Activated CD8-positive, alpha-beta memory T cell treated with anti-CD3 and anti-CD28 coated beads, Interleukin-2, amount 10 ng/mL, durations not matched to agents 7 days and 5 days (primary cell): ENCODE measurements around the gene OR4D10. TPM values are rescaled to one million over a fixed set of nuclear protein-coding genes. Genes with fewer than 3 reads are reported as not detected.
"Not testable (repeated sequence)": the region's sequence is repeated elsewhere in the genome, so short reads cannot be mapped to it uniquely, and the experiment has no call there.

Experiments used
- ATAC-seq: fragments of 150-1000 bp; cut with Tn5 transposase; one replicate; pipeline ENCODE4 v1.10.0; 2021; ENCODE audit warnings: moderate library complexity
- CTCF ChIA-PET: fragments of 350-600 bp; sonication (Branson Sonifier 250); formaldehyde crosslinking; loops from one replicate; lab custom pipeline; 2021; ENCODE audit warnings: antibody characterized with exemption; lab: Charles Lee
- DNase-seq: peaks from one replicate; pipeline ENCODE4 v3.0.0-alpha.2; 2020
- H3K27ac Mint-ChIP-seq: one replicate; pipeline ENCODE4 v1.8.0; 2021; ENCODE audit warnings: mild to moderate bottlenecking, mixed read lengths
- H3K27me3 Mint-ChIP-seq: one replicate; pipeline ENCODE4 v1.8.0; 2021; ENCODE audit warnings: mixed read lengths
- H3K36me3 Mint-ChIP-seq: one replicate; pipeline ENCODE4 v1.8.0; 2021; ENCODE audit warnings: mild to moderate bottlenecking, mixed read lengths
- H3K4me1 Mint-ChIP-seq: one replicate; pipeline ENCODE4 v1.8.0; 2021; ENCODE audit warnings: mixed read lengths
- H3K4me3 Mint-ChIP-seq: one replicate; pipeline ENCODE4 v1.8.0; 2021; ENCODE audit warnings: mild to moderate bottlenecking, moderate library complexity, mixed read lengths
- H3K9me3 Mint-ChIP-seq: one replicate; pipeline ENCODE4 v1.8.0; 2022; ENCODE audit warnings: low read depth, mixed read lengths
- total RNA-seq, 2 experiments: library from RNA; stranded (reverse); gene quantifications; one replicate each; pipeline ENCODE4 v1.2.3, GENCODE V29; 2021

The OR4D10 gene
- total RNA-seq, 2 experiments from 2014 or later: not detected

- ATAC-seq: no peak
- Mint-ChIP-seq H3K9me3 (no peaks in the 10 kb centered on the region), H3K4me3 (no peak overlapping the region), H3K4me1 (no peaks in the 10 kb centered on the region), H3K27me3 (peaks cover 11% of the 10 kb centered on the region), H3K27ac (no peak overlapping the region), H3K36me3 (no peaks in the 10 kb centered on the region)
- no peak for DNase-seq
- CTCF ChIA-PET: no interaction called here
Observed at GRCh38 chr11:59479906-59480305, 6.8 kb downstream of the OR4D10 start.

DNA sequence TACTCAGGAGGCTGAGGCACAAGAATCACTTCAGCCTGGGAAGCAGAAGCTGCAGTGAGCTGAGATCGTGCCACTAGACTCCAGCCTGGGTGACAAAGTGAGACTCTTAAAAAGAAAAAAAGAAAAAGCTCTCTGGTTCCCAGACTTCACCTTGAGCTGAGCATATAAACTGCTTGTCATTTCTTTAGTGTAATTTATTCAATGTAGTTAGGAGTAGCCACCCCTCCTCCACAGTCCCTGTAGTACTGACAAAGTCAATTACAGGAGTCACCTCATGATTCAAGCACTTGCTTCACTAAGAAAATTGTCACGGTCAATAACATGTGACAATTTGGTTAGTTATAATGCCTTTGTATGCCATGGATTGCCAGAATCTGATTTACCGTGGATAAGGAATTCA lies 7.2 kb downstream of the OR4D10 start:
- H3K4me1 Mint-ChIP-seq: no peaks in the 10 kb centered on the region
- CTCF ChIA-PET: no interaction called here
- H3K36me3 Mint-ChIP-seq: no peaks in the 10 kb centered on the region
- H3K27me3 Mint-ChIP-seq: peaks cover 14% of the 10 kb centered on the region
- H3K27ac Mint-ChIP-seq: no peak overlapping the region
- ATAC-seq: no peak
- DNase-seq: no peak
- H3K9me3 Mint-ChIP-seq: no peaks in the 10 kb centered on the region
- no peak overlapping the region for H3K4me3 Mint-ChIP-seq

DNA sequence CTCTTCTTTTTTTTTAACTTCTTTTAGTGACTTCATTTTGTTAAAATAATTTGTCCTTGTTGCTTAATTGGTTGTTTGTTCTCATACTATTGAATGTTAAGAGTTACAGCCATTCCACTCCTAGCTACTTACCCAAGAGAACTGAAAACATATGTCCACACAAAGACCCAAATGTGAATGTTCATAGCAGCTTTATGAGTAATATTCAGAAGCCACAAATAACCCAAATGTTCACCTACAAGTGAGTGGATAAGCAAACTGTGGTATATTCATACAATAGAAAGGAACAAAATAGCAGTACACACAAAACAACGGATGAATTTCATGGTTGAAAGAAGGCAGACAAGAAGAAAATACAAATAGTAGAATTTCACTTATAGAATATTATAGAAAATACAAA lies 28.8 kb downstream of the OR4D10 start:
- Mint-ChIP-seq H3K36me3 (peaks cover 1% of the 10 kb centered on the region), H3K9me3 (no peaks in the 10 kb centered on the region), H3K4me1 (peaks cover 4% of the 10 kb centered on the region), H3K4me3 (no peak overlapping the region), H3K27me3 (peaks cover 47% of the 10 kb centered on the region), H3K27ac (no peak overlapping the region)
- CTCF ChIA-PET: interaction anchor here (1.5 kb wide), 1 partner anchor 35 kb away, joined by 3 read pairs; no protein-coding TSS in a partner anchor
- DNase-seq (no peak), ATAC-seq (no peak)

- ATAC-seq (no peak), DNase-seq (no peak)
- H3K27ac Mint-ChIP-seq: no peak within 1 kb of the TSS
- no peak within 1 kb of the TSS for H3K4me3 Mint-ChIP-seq
- H3K4me1 Mint-ChIP-seq: peaks cover 4% of the 10 kb centered on the region
- no peaks in the 10 kb centered on the region for H3K9me3 Mint-ChIP-seq
- peaks cover 38% of the 10 kb centered on the region for H3K27me3 Mint-ChIP-seq
- peaks cover 1% of the 10 kb centered on the region for H3K36me3 Mint-ChIP-seq
- CTCF ChIA-PET: no interaction called here
Observed at GRCh38 chr11:59503276-59503675, 30.2 kb downstream of the OR4D10 start, which contains the start of gene OR4D11. OR4D11 (plus strand) TSS chr11:59503576; CDS start chr11:59503576, 0 bp downstream.

DNA sequence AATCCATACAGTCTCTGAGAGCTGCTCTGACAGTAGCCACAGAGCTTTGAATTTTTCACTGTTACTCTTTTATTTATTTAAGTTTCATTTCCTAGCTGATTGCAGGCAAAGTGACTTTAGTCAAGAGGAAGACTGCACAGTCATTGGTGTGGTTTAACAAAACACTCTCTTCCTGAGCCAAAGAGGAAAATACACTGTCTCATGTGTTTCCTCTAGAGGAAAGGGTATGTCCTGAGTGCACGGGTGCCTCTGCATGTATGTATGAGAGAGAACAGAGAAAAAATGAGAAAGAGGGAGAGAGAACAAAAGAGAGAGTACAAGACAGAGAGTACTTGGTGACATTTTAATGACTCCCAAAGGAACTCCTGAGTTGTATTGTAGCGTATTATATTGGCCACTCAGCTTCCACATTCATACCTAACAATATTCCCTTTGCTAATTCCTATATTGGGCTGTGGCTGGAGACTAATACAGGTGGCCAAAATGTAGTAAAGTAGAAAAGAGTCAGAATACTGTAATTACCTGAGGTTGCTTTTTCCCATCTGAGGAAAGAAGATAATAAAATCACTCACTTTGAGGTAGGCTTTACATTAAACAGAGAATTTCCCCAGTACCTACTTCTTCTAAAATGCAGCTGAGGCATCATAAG lies 38.0 kb downstream of the OR4D10 start, which contains the start of gene OR4D9:
Gene OR4D9, plus strand, starts transcription at position 599 of the 649 bp plus-strand sequence. CDS start 3,374 bp downstream, outside the sequence.
- H3K27ac Mint-ChIP-seq: peak within 1 kb of the TSS; percentile 83
- ATAC-seq (peak; percentile 75), DNase-seq (no peak)
- peaks cover 14% of the 10 kb centered on the region for H3K27me3 Mint-ChIP-seq
- peaks cover 7% of the 10 kb centered on the region for H3K36me3 Mint-ChIP-seq
- CTCF ChIA-PET: interaction anchor here (0.9 to 3.6 kb wide), 4 partner anchors 14 to 39 kb away, joined by 3 to 20 read pairs (median 4); no protein-coding TSS in a partner anchor
- no peaks in the 10 kb centered on the region for H3K9me3 Mint-ChIP-seq
- peaks cover 26% of the 10 kb centered on the region for H3K4me1 Mint-ChIP-seq
- no peak within 1 kb of the TSS for H3K4me3 Mint-ChIP-seq

- peak overlapping the region; percentile 83 for H3K27ac Mint-ChIP-seq
- H3K27me3 Mint-ChIP-seq: peaks cover 14% of the 10 kb centered on the region
- DNase-seq: no peak
- CTCF ChIA-PET: interaction anchor here (1.3 to 3.6 kb wide), 2 partner anchors 13 to 26 kb away, joined by 4 to 20 read pairs; no protein-coding TSS in a partner anchor
- no peaks in the 10 kb centered on the region for H3K9me3 Mint-ChIP-seq
- peaks cover 7% of the 10 kb centered on the region for H3K36me3 Mint-ChIP-seq
- ATAC-seq: no peak
- H3K4me3 Mint-ChIP-seq: no peak overlapping the region
- H3K4me1 Mint-ChIP-seq: peaks cover 26% of the 10 kb centered on the region
Observed at GRCh38 chr11:59511675-59512074, 38.6 kb downstream of the OR4D10 start.

- H3K4me1 Mint-ChIP-seq, CTCF ChIA-PET, DNase-seq, H3K9me3 Mint-ChIP-seq, H3K36me3 Mint-ChIP-seq, ATAC-seq, H3K4me3 Mint-ChIP-seq, H3K27ac Mint-ChIP-seq: not testable (repeated sequence)
- H3K27me3 Mint-ChIP-seq: peaks cover 36% of the 10 kb centered on the region
Observed at GRCh38 chr11:59520139-59520538, 47.0 kb downstream of the OR4D10 start.

GRCh38 chr11:59520741-59521140 lies 47.6 kb downstream of the OR4D10 start:
- no peaks in the 10 kb centered on the region for H3K9me3 Mint-ChIP-seq
- H3K27me3 Mint-ChIP-seq: peaks cover 35% of the 10 kb centered on the region
- CTCF ChIA-PET: no interaction called here
- H3K36me3 Mint-ChIP-seq: no peaks in the 10 kb centered on the region
- ATAC-seq: no peak
- DNase-seq: no peak
- no peak overlapping the region for H3K27ac Mint-ChIP-seq
- H3K4me3 Mint-ChIP-seq: no peak overlapping the region
- H3K4me1 Mint-ChIP-seq: no peaks in the 10 kb centered on the region

DNA sequence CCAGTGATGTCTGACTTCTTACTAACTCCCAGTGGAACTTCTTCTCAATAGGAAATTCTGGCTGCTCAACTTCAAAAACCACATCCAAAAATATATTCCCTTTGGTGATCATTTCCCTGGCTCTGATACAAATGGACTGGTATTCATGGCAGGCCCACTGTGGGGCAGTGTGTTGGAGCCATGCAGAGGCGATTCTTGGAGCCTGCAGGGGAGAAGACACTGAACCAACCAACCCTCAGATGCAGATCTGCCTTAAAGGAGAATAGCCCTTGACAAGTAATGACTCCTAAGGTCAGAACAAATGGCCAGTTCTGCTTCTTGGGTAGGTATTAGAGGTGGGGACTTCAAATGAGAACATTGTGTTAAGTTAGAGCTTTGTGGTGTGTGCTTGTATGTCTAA lies 50.4 kb downstream of the OR4D10 start:
- H3K27me3 Mint-ChIP-seq: peaks cover 32% of the 10 kb centered on the region
- CTCF ChIA-PET: no interaction called here
- ATAC-seq (no peak), DNase-seq (no peak)
- H3K4me1 Mint-ChIP-seq: no peaks in the 10 kb centered on the region
- H3K27ac Mint-ChIP-seq: no peak overlapping the region
- no peaks in the 10 kb centered on the region for H3K36me3 Mint-ChIP-seq
- no peak overlapping the region for H3K4me3 Mint-ChIP-seq
- no peaks in the 10 kb centered on the region for H3K9me3 Mint-ChIP-seq

DNA sequence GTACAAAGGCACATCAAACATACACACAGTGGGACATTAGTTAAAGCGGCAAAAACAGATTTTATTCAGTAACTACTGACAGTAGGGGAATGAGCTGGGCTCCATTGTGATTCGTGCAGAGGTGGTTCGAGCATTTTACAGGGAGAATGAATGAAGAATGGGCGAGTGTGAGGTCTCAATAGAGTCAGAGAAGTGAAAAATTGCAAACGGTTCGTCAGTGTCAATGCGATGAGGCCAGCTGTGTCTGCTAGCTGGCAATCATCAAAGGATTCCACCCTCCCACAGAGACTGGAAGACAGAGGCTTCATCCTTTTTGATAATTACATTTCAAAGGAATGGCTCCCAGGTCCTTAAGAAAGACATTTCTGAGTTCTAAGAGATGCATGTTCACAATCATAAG lies 55.6 kb downstream of the OR4D10 start:
- ATAC-seq (no peak), DNase-seq (no peak)
- Mint-ChIP-seq H3K27ac (no peak overlapping the region), H3K9me3 (no peaks in the 10 kb centered on the region), H3K4me1 (no peaks in the 10 kb centered on the region), H3K36me3 (no peaks in the 10 kb centered on the region), H3K4me3 (no peak overlapping the region), H3K27me3 (peaks cover 18% of the 10 kb centered on the region)
- CTCF ChIA-PET: interaction anchor here (0.6 to 1.4 kb wide), 4 partner anchors 9 to 45 kb away, joined by 3 to 7 read pairs (median 3); no protein-coding TSS in a partner anchor

Other genes with a start within 250 kb of the OR4D10 start
- not detected for gene OR5AN1, start 114.4 kb upstream of the OR4D10 start, total RNA-seq
- not detected for gene OR5A2, start 46.9 kb upstream of the OR4D10 start, total RNA-seq
- gene OR5A1, start 36.8 kb upstream of the OR4D10 start, total RNA-seq: not detected
- not detected for gene OR4D6, start 16.4 kb upstream of the OR4D10 start, total RNA-seq
- gene OR4D11, start 30.3 kb downstream of the OR4D10 start, total RNA-seq: not detected
- gene OR4D9, start 38.2 kb downstream of the OR4D10 start, total RNA-seq: not detected
- 10 to 100 TPM; 36.6 to 38.0 TPM for gene OSBP, start 142.5 kb downstream of the OR4D10 start, total RNA-seq
- 10 to 100 TPM; 56.7 to 62.6 TPM for gene PATL1, start 195.7 kb downstream of the OR4D10 start, total RNA-seq
- not detected for gene OR10V1, start 240.5 kb downstream of the OR4D10 start, total RNA-seq